Smooth muscle cell (in vitro differentiated cells): ENCODE results near the gene FRAT1. TPM values are rescaled to one million over a fixed set of nuclear protein-coding genes. Genes with fewer than 3 reads are reported as not detected.
A peak's percentile ranks its signal among the peaks of the same experiment; 100 is the strongest.

Experiments used
- DNase-seq: peaks from one replicate; lab custom pipeline; 2025; ENCODE audit not compliant: unreplicated experiment; lab: John Stamatoyannopoulos, UW
- H2AFZ ChIP-seq: fragments of 200-600 bp; sonication (generic); 2 replicates; pipeline ENCODE4 v1.6.0; 2016; ENCODE audit warnings: antibody characterized with exemption, low read depth, mild to moderate bottlenecking
- H3F3A ChIP-seq: fragments of 200-600 bp; sonication (generic); 2 replicates; pipeline ENCODE4 v1.6.0; 2017; ENCODE audit warnings: antibody characterized with exemption, low read depth
- H3K27ac ChIP-seq: fragments of 200-600 bp; sonication (generic); 2 replicates; pipeline ENCODE4 v1.5.1; 2016; ENCODE audit warnings: low read depth, mild to moderate bottlenecking
- H3K27me3 ChIP-seq: fragments of 200-600 bp; sonication (generic); 2 replicates; pipeline ENCODE4 v1.6.1; 2016; ENCODE audit warnings: low read depth, mild to moderate bottlenecking
- H3K36me3 ChIP-seq: fragments of 200-600 bp; sonication (generic); 2 replicates; pipeline ENCODE4 v1.5.1; 2016; ENCODE audit warnings: low read depth
- H3K4me1 ChIP-seq: fragments of 200-600 bp; sonication (generic); 2 replicates; pipeline ENCODE4 v1.5.1; 2016; ENCODE audit warnings: low read depth
- H3K4me2 ChIP-seq: fragments of 200-600 bp; sonication (generic); 2 replicates; pipeline ENCODE4 v1.6.0; 2016; ENCODE audit warnings: mild to moderate bottlenecking
- H3K4me3 ChIP-seq: fragments of 200-600 bp; sonication (generic); 2 replicates; pipeline ENCODE4 v1.5.1; 2016; ENCODE audit warnings: mild to moderate bottlenecking
- H3K79me2 ChIP-seq: fragments of 200-600 bp; sonication (generic); 2 replicates; pipeline ENCODE4 v1.6.0; 2016; ENCODE audit warnings: low read depth, mild to moderate bottlenecking
- H3K9ac ChIP-seq: fragments of 200-600 bp; sonication (generic); 2 replicates; pipeline ENCODE4 v1.6.0; 2016; ENCODE audit warnings: low read depth
- H3K9me3 ChIP-seq: fragments of 200-600 bp; sonication (generic); replicated peaks from 2 replicates; pipeline ENCODE4 v1.5.1; 2016; ENCODE audit warnings: low read depth
- H4K20me1 ChIP-seq: fragments of 200-600 bp; sonication (generic); 2 replicates; pipeline ENCODE4 v1.6.0; 2016; ENCODE audit warnings: low read depth
- WGBS: methylation state at CpG from one replicate; pipeline ENCODE4 v1.1.7; 2016; ENCODE audit warnings: low lambda C conversion rate; 5-methylcytosine and 5-hydroxymethylcytosine counted together
- polyA plus RNA-seq: library from polyadenylated mRNA; unstranded; fragments of >200 nt; fragmentation: Nextera tagmentation; extraction: Ambion mirVana; gene quantifications from 2 replicates; pipeline ENCODE4 v1.2.1, GENCODE V29; 2016
- total RNA-seq: library from RNA; depleted of rRNA; stranded (reverse); fragments of >200 nt; gene quantifications from 2 replicates; pipeline ENCODE4 v1.2.3, GENCODE V29; 2014
- TF ChIP-seq, protein P1 (sequence below): fragments of 200-600 bp; sonication (generic); IDR thresholded peaks from 2 replicates; pipeline ENCODE4 v1.5.1; 2017; ENCODE audit warnings: borderline replicate concordance, mild to moderate bottlenecking, antibody characterized with exemption; ENCODE audit not compliant: insufficient read depth, poor library complexity, severe bottlenecking

The FRAT1 gene, protein sequence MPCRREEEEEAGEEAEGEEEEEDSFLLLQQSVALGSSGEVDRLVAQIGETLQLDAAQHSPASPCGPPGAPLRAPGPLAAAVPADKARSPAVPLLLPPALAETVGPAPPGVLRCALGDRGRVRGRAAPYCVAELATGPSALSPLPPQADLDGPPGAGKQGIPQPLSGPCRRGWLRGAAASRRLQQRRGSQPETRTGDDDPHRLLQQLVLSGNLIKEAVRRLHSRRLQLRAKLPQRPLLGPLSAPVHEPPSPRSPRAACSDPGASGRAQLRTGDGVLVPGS
- total RNA-seq (0.58 and 1.3 TPM in 2 replicates), polyA plus RNA-seq (1.0 and 1.3 TPM in 2 replicates)

DNA sequence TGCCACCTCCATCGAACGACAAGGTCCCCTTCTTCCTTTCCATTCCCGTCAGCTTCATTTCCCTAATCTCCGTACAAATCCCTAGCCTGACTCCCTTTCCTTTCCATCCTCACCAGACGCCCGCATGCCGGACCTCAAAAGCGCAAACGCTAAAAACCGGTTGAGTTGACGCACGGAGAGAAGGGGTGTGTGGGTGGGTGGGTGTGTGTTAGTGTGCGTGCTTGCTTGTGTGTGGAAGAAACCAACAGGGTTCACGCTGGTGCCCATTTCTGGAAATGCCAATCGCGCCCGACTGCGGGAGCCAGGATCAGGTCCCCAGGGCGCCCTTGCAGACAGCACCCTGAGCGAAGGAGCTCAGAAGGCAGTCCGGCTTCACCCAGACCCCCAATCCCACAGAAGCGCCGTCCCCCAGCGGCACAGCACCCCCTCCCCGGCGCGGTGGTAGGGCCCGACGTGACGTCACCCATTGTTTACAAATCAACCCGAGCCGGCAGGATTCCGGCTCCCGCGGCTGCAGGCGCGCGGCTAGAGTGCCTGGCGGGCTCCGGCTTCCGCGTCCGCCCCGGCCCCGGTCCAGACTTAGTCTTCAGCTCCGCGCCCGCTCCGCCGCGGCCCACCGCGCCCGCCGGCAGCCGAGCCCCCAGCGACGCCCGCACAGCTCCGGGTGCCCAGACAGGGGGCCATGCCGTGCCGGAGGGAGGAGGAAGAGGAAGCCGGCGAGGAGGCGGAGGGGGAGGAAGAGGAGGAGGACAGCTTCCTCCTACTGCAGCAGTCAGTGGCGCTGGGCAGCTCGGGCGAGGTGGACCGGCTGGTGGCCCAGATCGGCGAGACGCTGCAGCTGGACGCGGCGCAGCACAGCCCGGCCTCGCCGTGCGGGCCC lies at the start of gene FRAT1:
Gene FRAT1 (plus strand): TSS at position 500 of the 880 bp plus-strand sequence. CDS start 183 bp downstream, at position 683.
- peak within 1 kb of the TSS; percentile 99 for H3K4me2 ChIP-seq
- H3F3A ChIP-seq, result no peaks in the 10 kb centered on the region
- peak within 1 kb of the TSS; percentile 99 for H2AFZ ChIP-seq
- H3K27me3 ChIP-seq, result peaks cover 8% of the 10 kb centered on the region
- H3K4me3 ChIP-seq, result peak within 1 kb of the TSS; percentile 100
- TF ChIP-seq, protein P1, sequence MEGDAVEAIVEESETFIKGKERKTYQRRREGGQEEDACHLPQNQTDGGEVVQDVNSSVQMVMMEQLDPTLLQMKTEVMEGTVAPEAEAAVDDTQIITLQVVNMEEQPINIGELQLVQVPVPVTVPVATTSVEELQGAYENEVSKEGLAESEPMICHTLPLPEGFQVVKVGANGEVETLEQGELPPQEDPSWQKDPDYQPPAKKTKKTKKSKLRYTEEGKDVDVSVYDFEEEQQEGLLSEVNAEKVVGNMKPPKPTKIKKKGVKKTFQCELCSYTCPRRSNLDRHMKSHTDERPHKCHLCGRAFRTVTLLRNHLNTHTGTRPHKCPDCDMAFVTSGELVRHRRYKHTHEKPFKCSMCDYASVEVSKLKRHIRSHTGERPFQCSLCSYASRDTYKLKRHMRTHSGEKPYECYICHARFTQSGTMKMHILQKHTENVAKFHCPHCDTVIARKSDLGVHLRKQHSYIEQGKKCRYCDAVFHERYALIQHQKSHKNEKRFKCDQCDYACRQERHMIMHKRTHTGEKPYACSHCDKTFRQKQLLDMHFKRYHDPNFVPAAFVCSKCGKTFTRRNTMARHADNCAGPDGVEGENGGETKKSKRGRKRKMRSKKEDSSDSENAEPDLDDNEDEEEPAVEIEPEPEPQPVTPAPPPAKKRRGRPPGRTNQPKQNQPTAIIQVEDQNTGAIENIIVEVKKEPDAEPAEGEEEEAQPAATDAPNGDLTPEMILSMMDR, result no peak
- WGBS, result under 1% methylated on average over 65 of the region's 79 CpGs
- H3K27ac ChIP-seq, result peak within 1 kb of the TSS; percentile 98
- peak; percentile 79 for DNase-seq
- H3K4me1 ChIP-seq, result peaks cover 20% of the 10 kb centered on the region
- no peaks in the 10 kb centered on the region for H3K79me2 ChIP-seq
- no peaks in the 10 kb centered on the region for H4K20me1 ChIP-seq
- peak within 1 kb of the TSS; percentile 100 for H3K9ac ChIP-seq
- H3K36me3 ChIP-seq, result no peaks in the 10 kb centered on the region
- H3K9me3 ChIP-seq, result no peaks in the 10 kb centered on the region

DNA sequence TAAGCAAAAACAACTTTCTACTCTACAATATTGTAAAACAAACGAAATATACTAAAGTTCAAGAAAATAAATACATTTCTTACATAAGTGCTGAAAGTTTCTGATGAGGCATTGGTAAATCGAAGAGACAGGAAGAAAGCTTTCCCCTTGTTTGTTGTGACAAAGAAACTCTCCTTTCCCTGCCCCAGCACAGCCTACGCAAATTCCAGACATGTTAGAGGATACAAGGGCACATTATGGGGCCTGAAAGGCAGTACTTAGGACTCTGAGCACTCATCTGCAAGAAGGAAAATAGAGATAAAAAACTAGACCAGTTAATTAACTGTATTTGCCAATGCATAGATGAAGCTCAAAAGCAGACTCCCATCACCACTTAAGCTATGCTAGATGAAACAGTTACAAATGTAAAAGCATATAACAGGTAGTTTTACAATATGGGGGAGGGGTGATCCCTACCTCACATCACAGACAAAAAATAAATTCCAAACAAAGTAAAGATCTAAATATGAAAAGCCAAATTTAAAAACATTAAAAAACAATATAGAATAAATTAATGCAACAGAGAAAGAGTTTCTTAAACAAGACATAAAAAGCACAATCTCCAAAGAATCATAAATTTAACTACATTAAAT lies 48.4 kb upstream of the FRAT1 start:
- Histone ChIP-seq H3K27ac (peak overlapping the region; percentile 24), H3K27me3 (no peaks in the 10 kb centered on the region), H3K4me2 (no peak overlapping the region), H3F3A (no peaks in the 10 kb centered on the region), H3K36me3 (no peaks in the 10 kb centered on the region), H3K4me3 (no peak overlapping the region), H3K9ac (no peak overlapping the region), H3K4me1 (no peaks in the 10 kb centered on the region), H4K20me1 (no peaks in the 10 kb centered on the region), H3K79me2 (peaks cover 6% of the 10 kb centered on the region), H3K9me3 (no peaks in the 10 kb centered on the region), H2AFZ (no peak overlapping the region)
- TF ChIP-seq, protein P1, result no peak
- DNase-seq, result no peak
- 74% methylated on average over 3 of the region's 3 CpGs for WGBS

DNA sequence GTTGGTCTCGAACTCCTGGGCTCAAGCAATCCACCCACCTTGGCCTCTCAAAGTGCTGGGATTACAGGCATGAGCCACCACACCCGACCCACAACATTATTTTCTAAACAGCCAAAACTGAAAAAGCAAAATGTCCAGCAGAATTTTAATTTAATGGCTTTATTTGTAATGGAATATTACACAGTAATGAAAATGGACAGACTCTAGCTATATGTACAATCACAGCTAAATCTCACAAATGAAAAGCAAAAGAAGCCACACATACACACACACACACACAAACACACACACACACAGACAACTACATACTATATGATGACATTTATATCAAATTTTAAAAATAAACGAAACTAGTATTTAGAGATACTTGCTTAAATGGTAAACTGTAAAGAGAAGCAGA lies 45.4 kb upstream of the FRAT1 start:
- no peak overlapping the region for H3K9ac ChIP-seq
- H3K27ac ChIP-seq, result no peak overlapping the region
- TF ChIP-seq, protein P1, result no peak
- no peaks in the 10 kb centered on the region for H3F3A ChIP-seq
- H3K4me1 ChIP-seq, result no peaks in the 10 kb centered on the region
- DNase-seq, result no peak
- no peak overlapping the region for H3K4me2 ChIP-seq
- H3K9me3 ChIP-seq, result no peaks in the 10 kb centered on the region
- peaks cover 14% of the 10 kb centered on the region for H3K79me2 ChIP-seq
- H3K4me3 ChIP-seq, result no peak overlapping the region
- 100% methylated on average over 3 of the region's 3 CpGs for WGBS
- peaks cover 5% of the 10 kb centered on the region for H4K20me1 ChIP-seq
- H3K36me3 ChIP-seq, result no peaks in the 10 kb centered on the region
- no peaks in the 10 kb centered on the region for H3K27me3 ChIP-seq
- H2AFZ ChIP-seq, result no peak overlapping the region
